NCI-H2081 (cell line): Measurements from ENCODE around the gene CPXM2.

ENCODE experiments used
- DNase-seq, 2 experiments: peaks; one replicate each; lab custom pipeline; 2025; lab: John Stamatoyannopoulos, UW

CPXM2 gene

DNA sequence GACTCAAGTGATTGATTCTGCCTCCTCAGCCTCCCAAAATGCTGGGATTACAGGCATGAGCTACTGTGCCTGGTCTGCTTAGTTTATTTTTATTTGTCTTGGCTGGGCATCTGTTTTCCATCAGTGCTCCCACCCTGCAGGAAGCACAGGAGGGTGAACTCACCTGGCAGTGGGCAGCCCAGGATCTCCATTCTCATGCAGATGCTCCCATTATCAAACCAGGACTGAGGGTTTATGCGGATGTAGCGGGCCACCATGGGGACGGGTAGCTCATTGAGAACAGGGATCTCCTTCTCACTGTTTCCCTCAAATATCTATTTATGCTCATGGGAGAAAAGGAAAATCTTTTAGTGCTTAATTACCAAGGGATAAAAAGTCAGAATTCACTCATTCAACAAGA, 93.8 kb downstream of the CPXM2 start:
- no peak for DNase-seq

DNA sequence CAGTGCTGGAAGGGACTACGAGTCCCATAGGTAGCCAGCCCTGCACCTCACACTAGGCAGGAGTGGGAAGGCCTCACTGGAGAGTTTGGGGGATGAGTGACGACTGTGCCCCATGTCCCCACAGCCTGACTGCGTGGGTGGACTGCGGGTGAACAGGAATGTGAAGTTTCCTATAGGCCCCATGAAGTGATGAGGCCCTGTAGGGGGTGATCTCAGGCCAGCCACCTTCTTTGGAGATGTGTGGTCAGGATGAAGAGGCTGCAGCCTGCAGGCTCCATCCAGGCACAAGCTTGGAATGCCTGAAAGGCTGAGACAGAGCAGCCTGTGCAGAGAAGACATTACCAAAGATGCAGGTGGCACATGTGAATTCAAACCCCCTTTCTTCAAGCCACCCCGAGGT, 94.9 kb downstream of the CPXM2 start:
- DNase-seq = no peak

DNA sequence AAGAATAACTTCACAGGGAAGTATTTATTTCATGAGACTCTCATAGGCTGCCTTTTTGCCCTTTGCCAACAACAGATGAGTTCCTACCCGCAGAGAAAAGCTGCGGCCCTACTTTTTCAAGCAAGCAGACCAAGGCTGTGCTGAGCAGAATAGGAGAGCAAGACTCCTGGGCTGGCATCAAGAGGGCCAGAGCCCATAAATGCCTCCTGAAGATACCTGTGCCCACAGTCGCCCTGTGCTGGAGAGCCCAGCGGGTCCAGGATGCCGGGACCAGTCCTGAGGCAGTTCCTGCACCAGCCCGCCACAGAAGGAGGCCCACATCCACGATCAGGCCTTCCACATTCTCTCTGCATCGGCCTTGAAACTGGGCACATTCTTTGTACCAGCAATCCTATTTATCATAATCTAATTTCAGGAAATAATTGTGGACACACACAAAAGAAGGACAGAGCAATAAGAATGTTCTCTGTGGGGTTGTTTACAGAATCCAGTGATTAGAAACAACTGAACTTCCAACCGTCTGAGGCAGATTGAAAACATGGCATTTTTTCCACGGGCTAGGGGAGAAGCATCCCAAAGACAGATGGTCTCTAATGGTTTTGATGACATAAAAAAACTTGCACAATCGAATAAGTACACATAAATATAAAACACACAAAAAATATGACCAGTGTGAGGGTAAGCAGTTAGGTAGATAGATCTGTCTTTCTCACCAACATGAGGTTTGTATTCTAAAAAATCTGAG, 95.6 kb downstream of the CPXM2 start:
- no peak for DNase-seq

DNA sequence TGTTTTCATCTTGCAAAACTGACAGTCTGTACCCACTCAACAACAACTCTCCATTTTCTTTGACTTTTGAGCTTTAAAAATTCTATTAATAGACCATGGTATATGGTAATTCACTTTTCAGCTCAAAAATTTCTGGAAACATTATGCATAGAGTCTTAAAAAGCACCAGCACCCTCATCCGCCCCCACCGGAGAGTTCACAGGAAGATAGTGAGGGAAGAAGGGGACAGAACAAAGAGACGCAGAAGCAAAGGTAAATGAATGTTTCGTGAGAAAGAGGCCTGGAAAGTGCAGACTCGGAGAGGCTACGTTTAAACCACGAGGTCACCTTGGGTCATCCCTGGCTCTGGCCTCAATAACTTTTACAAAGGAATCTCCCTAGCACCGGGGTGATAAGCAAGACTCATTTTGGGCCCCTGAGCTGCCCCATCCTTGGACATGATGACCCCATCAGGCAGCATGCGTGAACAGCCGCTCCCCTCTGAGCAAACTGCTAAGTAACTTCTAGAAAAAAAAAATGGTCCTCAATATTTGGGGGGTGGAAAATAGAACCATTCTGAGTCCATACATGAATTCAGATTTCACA, 96.3 kb downstream of the CPXM2 start:
- DNase-seq = no peak

DNA sequence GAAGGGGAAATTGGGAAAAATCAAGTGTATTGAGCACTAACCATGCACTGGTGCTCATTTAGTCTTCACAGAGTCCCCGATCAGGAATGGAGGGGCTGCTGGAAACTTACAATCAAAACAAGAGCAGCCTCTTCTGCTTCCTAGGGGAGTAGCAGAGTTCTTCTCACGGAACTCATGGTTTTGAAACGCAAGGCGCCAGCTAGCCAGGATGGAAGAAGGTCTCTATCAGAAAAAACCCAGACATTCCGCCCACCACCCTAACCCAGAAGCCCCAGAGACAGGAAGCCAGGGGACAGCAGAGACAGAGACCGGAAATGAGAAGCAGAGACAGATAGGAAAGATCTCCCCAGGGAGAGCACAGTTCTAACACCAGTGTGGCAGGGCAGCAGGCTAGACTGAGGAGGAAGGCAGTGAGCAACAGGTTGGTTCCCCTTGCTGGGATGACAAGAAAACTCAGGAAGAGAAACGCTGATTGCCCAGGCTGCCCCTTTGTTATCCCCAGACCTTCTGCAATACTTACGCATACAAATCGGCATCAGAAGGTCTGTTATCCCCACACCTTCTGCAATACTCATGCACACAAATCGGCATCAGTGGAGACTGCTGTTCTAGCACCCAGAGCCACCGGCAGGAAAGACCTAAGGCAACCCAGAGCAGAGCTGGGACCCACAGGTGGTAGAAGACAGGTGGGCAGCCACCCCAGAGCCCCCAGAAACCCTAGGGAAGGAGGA, 99.2 kb downstream of the CPXM2 start:
- no peak for DNase-seq

DNA sequence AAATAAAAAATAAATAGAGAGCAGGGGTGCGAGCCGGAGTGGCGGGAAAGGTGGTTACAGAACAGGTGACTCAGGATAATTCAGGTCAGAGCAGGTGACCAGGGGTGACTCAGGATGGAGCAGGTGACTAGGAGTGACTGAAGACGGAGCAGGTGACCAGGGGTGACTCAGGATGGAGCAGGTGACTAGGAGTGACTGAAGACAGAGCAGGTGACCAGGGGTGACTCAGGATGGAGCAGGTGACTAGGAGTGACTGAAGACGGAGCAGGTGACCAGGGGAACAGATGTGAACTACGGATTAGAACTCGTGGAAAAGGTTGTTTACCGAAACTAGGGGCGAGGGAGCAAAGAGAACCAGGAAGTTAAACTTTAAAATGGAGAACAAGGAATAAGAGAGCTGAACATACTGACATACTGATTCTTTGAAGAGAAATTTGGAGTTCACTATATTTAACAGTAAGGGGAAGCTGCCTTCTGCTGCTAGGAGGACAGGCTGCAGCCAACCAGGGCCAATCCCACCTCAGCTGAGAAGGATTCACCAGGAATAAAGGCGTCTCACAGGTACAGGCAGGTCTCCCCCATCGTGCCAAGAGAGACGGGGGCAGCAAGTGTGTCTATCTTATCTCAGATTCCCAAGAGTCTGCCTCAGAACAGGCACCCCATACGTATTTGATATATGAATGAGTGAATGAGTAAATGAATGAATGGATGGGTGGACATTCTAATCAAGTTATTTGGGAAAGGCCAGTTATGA, 101.3 kb downstream of the CPXM2 start:
- no peak for DNase-seq

DNA sequence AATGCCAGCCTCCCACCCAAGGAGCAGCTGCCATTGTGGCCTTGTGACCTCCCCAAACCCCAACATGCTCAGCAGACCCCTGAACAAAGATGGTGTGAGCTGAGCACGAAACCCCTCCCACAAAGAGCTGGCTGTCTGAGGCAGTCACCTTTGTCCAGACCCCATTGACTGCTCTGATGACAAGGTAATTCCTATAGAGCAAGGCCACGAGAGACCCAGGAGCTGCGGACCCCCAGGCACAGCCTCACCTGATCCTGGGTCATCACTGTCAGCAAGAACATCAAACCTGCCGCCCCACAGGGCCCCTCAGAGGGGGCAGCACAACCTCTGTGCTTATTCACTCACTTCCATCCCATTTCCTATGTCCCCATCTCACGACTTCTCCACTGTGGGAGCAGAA, 102.6 kb downstream of the CPXM2 start:
- no peak for DNase-seq

DNA sequence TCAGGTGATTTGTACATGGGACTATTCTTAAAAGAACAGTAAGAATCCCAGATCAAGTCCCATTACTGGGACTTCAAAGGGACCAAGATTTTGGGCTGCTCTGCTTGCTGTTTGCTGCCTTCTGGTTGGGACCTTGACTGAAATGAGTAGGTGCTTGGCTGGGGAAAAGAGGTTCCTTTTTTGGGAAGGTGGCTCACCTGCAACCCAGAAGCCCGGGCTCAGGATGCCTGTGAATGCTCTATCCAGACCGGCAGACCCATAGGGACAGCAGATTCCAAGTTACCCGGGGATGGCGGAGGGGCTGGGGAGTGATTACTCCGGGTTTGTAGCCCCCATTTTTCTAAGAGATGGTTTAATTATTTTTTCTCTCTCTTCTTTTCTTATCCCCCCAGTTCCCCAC, 104.0 kb downstream of the CPXM2 start:
- DNase-seq = no peak

DNA sequence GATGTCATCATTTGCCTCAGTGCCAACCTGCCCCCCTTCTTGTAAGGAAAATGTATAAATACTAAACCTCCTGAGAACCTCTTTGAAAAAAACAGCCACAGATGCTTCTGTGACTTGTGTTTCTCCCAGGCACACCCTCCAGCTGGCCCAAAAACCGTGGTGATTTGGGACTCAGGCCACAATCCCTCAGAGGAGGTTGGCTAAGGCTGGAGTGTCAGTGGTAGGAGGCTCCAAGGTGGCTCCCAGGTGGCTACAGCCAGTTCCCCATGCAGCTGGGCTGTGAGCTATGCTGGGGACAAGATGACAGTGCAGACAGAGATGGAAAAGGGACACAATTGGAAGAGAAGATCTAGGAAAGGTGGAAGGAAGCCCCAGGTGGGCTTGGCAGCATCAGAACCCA, 104.7 kb downstream of the CPXM2 start:
- no peak for DNase-seq

DNA sequence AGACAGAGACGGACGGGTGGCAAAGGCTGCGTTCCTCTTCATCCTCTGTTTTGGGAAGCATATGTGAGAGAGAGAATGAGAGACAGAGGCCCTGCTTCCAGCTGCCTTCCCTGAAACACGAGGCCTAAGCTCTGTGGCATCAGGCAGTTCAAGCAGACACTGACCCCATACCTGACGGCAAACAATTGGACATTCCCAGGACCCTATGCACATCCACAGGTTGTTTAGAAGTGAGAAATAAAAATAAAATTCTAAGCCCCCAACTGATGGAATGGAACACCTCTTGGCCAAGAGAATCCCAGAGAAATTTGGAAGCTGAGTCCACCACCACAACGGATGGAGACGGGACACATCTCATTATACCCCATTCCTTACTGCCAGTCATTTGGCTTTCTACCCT, 105.3 kb downstream of the CPXM2 start:
- DNase-seq = no peak

DNA sequence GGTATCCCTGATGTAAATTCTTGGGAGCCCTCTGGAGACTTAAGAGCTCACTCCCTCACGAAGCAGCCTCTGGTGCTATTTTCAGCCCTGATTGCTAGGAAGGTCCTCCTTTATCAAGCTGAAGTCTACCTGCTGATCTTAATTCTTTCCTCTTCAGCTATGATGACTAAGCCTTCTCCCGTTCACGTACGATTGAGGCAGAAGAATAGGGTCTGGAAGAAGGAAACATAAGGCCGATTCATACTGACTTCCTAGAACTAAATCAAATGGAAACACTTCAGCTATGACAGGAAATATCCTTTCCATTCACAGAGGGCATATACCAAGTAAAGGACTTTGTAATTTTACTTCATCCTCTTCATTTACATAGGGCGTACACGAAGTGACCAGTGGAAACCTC, 107.0 kb downstream of the CPXM2 start:
- DNase-seq = no peak

DNA sequence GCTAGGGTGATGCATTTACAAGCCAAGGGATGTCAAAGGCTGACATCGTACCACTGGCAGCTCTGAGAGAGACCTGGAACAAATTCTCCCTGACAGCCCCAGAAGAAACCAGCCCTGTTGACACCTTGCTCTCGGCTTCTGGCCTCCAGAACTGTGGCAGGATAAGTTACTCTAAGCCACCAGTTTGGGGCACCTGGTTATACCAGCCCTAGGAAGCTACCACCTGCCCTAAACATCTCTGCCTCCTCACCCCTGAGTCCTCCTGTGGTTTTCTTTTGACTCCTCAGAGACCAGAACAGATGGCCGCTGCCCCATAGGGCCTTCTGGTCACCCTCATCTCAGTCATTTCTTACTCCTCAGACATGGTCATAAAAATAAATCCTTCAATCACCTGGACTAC, 107.4 kb downstream of the CPXM2 start:
- no peak for DNase-seq

DNA sequence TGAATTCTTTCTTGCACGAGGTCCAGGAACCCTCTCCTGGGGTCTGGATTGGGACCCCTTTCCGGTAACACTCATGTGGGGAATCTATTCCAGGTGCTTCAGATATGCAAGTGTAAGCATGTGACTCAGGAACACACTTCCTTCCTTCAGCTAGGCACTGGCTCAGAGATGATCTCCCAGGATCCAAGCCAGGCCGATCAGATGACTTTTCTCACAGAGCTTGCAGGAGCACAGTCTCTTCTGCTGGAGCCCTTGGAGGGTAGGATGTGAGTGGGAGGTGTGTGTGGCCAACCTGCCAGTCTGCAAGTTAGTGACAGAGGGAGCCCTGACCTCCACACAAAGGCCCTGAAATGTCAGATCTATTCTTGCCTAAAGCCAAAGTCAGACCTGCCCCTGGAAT, 108.3 kb downstream of the CPXM2 start:
- DNase-seq = no peak

DNA sequence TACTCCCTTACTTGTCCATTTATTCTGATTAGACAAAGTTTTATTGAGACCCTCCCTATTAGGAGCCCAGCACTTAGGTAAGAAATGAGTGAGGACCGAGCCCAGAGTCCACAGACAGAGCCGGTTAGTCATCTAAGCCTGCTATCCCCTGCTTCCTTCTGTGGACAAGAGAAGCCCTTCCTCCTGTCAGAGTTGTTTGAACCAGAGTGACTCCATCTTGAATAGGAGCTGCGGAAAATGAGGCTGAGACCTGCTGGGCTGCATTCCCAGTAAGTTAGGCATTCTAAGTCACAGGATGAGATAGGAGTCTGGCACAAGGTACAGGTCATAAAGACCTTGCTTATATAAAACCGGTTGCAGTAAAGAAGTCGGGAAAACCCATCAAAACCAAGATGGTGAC, 109.1 kb downstream of the CPXM2 start:
- no peak for DNase-seq

DNA sequence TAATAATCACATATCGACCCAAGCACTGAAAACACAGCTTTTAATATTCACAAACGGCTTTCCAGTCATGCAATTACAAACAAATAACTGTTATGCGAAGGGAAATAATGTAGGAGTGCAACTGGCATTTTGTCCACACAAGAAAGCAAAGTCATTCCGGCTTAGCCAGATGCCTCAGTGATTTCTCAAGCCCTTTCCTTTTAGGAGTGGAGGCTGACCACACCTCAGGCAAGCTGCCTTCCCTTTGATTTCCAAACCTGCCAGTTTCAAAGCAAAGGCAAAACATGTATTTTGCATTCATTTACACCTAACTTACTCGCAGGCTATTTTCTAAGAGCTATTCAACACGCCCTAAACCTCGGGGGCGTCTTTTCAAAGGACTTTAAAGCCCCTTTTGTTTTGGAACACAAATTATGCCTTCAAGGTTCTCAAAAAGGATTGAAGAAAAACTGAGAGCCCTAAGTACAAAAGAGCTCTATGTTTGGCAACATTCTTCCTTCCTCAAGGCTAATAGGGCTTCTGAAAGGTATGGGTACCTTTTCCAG, 109.6 kb downstream of the CPXM2 start:
- DNase-seq = no peak

DNA sequence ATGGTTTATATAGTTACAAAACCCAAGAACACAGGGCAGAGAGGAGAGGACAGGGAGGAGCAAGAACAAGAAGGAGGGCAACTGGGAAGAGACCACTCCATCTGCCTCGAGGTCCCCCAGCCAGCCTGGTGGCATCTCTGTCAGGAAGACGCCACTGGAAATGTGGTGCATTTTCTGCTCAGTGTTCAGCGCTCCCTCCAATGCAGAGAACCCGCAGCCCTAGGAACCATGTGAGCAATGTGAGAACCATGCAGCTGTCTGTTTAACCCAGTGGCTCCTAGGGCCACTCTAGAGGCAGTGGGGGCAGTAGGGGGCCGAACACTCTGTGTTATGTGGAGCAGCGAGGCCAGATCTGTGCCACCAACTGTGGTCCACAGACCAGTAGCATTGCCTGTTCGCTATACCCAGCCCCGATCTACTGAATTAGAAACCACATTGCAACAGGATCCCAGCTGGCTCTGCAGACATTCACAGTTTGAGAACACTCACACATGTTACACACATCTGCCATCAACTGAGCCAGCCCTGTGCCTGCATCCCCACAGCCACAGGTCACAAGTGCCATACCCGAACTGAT, 110.2 kb downstream of the CPXM2 start:
- DNase-seq = no peak

DNA sequence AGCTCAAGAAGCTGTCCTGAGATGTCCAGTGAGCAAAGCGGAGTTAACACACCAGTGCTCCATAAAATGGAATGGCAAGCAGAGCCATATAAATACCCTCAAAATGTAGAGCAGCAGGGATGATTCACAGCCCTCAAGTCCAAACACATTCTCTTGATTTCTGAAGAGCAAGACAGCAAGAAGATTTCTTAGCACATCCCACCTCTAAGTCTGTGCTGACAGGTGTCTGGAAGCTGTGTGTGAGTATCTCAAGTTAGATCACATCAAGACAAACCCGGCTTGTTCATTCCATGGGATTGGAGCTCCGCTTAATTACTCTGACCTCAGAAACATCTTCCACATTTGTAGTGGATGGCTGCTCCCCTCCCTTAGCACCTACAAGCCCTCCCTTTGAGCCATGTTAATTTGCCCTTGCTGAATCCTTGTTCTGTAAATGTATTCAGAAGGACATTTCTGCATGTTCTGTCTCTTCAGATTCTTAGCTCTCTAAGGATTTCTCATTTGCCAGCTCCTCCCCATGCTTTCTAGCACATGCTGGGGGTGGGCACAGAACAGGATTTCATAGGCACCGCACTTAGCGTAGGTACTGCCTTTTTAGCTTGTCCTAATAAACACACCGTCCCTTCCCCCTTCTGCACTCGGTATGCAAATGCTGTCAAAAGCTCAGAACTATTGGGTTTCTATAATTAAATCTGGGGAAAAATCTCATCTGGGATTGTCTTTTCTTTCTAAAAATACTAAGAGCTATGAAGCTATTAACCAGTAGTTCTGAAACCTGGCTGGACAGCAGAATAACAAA, 112.7 kb downstream of the CPXM2 start:
- no peak for DNase-seq

DNA sequence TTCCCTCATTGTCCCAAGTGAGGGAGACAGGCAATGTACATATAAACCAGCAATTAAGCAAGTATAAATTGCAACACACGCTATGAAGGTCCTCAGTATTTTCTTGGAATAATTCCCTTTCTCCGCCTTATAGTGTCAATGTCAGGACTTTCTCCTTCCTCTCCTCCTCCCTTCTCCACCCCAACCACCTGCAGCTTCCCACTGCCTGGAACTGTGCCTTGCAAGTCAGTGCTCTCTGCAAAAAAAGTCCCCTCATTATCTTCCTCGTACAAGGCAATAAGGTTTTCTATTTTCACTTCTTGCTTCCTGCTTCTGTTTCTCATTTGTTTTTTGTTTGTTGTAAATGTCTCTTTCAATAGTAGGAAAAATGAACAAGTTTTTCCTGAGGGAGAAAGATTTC, 113.7 kb downstream of the CPXM2 start:
- DNase-seq = no peak

DNA sequence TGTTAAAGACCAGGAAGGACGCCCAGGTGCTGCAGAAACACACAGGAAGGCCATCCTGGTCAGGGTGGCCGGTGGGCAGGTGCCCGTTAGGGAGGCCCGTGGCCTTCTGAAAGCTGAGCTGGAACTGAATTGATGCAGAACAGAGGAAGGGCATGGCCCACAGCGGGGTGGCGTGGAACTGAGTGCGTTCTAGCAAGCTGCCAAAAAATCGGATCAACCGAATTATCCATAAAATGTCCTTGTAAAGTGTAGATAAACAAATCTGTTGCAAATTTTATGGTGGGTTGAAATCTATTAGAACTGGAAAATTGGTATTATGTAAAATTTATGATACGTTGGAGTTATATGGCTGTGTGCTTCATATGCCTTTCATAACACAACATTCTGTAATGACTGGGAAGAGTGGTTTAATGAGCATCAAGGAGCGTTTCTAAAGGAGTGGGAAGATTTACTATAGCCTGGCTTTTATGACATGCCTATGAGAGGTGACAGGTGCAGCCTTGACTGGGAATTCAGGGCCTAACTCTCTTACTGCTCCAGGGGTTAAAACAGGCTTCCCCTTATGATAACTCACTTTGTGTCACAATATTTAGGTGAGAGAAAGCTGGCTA, 117.4 kb downstream of the CPXM2 start:
- no peak for DNase-seq

DNA sequence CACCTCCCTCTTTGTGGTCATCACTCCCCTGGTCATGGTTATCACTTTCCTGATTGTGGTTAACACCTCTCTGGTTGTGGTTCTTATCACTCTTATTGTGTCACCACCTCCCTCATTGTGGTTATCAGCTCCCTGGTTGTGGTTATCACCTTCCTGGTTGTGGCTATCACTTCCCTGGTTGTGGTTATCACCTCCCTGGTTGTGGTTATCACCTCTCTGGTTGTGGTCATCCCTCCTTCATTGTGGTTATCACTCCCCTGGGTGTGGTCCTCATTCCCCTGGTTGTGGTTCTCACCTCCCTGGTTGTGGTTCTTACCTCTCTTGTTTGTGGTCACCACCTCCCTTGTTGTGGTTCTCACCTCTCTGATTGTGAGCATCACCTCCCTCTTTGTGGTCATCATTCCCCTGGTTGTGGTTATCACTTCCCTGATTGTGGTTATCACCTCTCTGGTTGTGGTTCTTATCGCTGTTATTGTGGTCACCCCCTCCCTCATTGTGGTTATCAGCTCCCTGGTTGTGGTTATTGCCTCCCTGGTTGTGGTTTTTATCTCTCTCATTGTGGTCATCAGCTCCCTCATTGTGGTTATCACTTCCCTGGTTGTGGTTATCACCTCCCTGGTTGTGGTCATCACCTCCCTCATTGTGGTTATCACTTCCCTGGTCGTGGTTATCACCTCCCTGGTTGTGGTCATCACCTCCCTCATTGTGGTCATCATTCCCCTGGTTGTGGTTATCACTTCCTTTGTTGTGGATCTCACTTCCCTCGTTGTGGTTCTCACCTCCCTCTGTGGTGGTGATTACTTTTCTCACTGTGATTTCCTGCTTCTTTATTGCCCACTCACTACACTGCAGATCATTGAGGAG, 118.7 kb downstream of the CPXM2 start:
- DNase-seq = no peak
